ENCODE measurements around the gene SPAG16. TPM values are rescaled to one million over a fixed set of nuclear protein-coding genes. Genes with fewer than 3 reads are reported as not detected.

SPAG16 gene
- total and polyA plus RNA-seq, 4 donors, result 8.7 to 90.6 (median 21.6) TPM

- Histone ChIP-seq H3K36me3 (ENCODE audit: control insufficient read depth in 4 of 4, insufficient read depth in 4 of 4, low read length in 4 of 4) (no peaks in the 10 kb centered on the region), H3K27ac (ENCODE audit: low read depth in 1 of 2, low read length in 1 of 2) (no peak overlapping the region), H3K27me3 (ENCODE audit: control insufficient read depth in 3 of 3, insufficient read depth in 3 of 3, low read length in 2 of 3) (no peaks in the 10 kb centered on the region), H3K9me3 (ENCODE audit: control insufficient read depth in 4 of 4, insufficient read depth in 3 of 4, low read length in 3 of 4) (peaks cover 0 to 2% (median 0%) of the 10 kb centered on the region in 4 donors), H3K9ac (ENCODE audit: insufficient read depth in 1 of 2, low read length in 2 of 2) (no peak overlapping the region), H3K4me1 (ENCODE audit: control insufficient read depth in 5 of 5, insufficient read depth in 5 of 5, low read length in 5 of 5) (no peaks in the 10 kb centered on the region), H3K4me3 (no peak overlapping the region)
- DNase-seq (no peak), ATAC-seq (ENCODE audit: insufficient read depth, low FRiP score) (no peak)
- TF ChIP-seq CTCF (IDR thresholded peaks at IDR 0.05; ENCODE audit: control extremely low read depth, extremely low read depth), result no peak
- WGBS, 2 donors, result 76 to 90% methylated on average over 3 of the region's 3 CpGs
Observed at GRCh38 chr2:213733893-213734292, 449.6 kb downstream of the SPAG16 start.

- no peaks in the 10 kb centered on the region for H3K36me3 ChIP-seq (ENCODE audit: control insufficient read depth in 4 of 4, insufficient read depth in 4 of 4, low read length in 4 of 4)
- no peak overlapping the region for H3K4me3 ChIP-seq
- H3K27me3 ChIP-seq (ENCODE audit: control insufficient read depth in 3 of 3, insufficient read depth in 3 of 3, low read length in 2 of 3), result no peaks in the 10 kb centered on the region
- no peak overlapping the region for H3K27ac ChIP-seq (ENCODE audit: low read depth in 1 of 2, low read length in 1 of 2)
- no peak for ATAC-seq (ENCODE audit: insufficient read depth, low FRiP score)
- no peaks in the 10 kb centered on the region for H3K4me1 ChIP-seq (ENCODE audit: control insufficient read depth in 5 of 5, insufficient read depth in 5 of 5, low read length in 5 of 5)
- TF ChIP-seq CTCF (IDR thresholded peaks at IDR 0.05; ENCODE audit: control extremely low read depth, extremely low read depth), result no peak
- no peak overlapping the region for H3K9ac ChIP-seq (ENCODE audit: insufficient read depth in 1 of 2, low read length in 2 of 2)
- H3K9me3 ChIP-seq (ENCODE audit: control insufficient read depth in 4 of 4, insufficient read depth in 3 of 4, low read length in 3 of 4), result no peaks in the 10 kb centered on the region
- WGBS, 2 donors, result 86 to 90% methylated on average over 3 of the region's 3 CpGs
- no peak for DNase-seq
Observed at GRCh38 chr2:213740453-213740852, 456.2 kb downstream of the SPAG16 start.

- Histone ChIP-seq H3K27me3 (ENCODE audit: control insufficient read depth in 3 of 3, insufficient read depth in 3 of 3, low read length in 2 of 3) (no peaks in the 10 kb centered on the region), H3K9me3 (ENCODE audit: control insufficient read depth in 4 of 4, insufficient read depth in 3 of 4, low read length in 3 of 4) (no peaks in the 10 kb centered on the region), H3K4me3 (no peak overlapping the region), H3K36me3 (ENCODE audit: control insufficient read depth in 4 of 4, insufficient read depth in 4 of 4, low read length in 4 of 4) (no peaks in the 10 kb centered on the region), H3K27ac (ENCODE audit: low read depth in 1 of 2, low read length in 1 of 2) (no peak overlapping the region), H3K9ac (ENCODE audit: insufficient read depth in 1 of 2, low read length in 2 of 2) (no peak overlapping the region), H3K4me1 (ENCODE audit: control insufficient read depth in 5 of 5, insufficient read depth in 5 of 5, low read length in 5 of 5) (no peaks in the 10 kb centered on the region)
- DNase-seq (peak in 1 of 3 donors; percentile 1), ATAC-seq (ENCODE audit: insufficient read depth, low FRiP score) (no peak)
- no peak for TF ChIP-seq CTCF (IDR thresholded peaks at IDR 0.05; ENCODE audit: control extremely low read depth, extremely low read depth)
- 61 to 73% methylated on average over 6 of the region's 6 CpGs for WGBS, 2 donors
Observed at GRCh38 chr2:213751446-213751845, 467.2 kb downstream of the SPAG16 start.

- DNase-seq (no peak), ATAC-seq (ENCODE audit: insufficient read depth, low FRiP score) (no peak)
- WGBS, 2 donors, result 94 to 96% methylated on average over 2 of the region's 2 CpGs
- Histone ChIP-seq H3K9me3 (ENCODE audit: control insufficient read depth in 4 of 4, insufficient read depth in 3 of 4, low read length in 3 of 4) (peaks cover 0 to 1% (median 0%) of the 10 kb centered on the region in 4 donors), H3K27me3 (ENCODE audit: control insufficient read depth in 3 of 3, insufficient read depth in 3 of 3, low read length in 2 of 3) (no peaks in the 10 kb centered on the region), H3K27ac (ENCODE audit: low read depth in 1 of 2, low read length in 1 of 2) (no peak overlapping the region), H3K4me1 (ENCODE audit: control insufficient read depth in 5 of 5, insufficient read depth in 5 of 5, low read length in 5 of 5) (no peaks in the 10 kb centered on the region), H3K4me3 (no peak overlapping the region), H3K9ac (ENCODE audit: insufficient read depth in 1 of 2, low read length in 2 of 2) (no peak overlapping the region), H3K36me3 (ENCODE audit: control insufficient read depth in 4 of 4, insufficient read depth in 4 of 4, low read length in 4 of 4) (no peaks in the 10 kb centered on the region)
- no peak for TF ChIP-seq CTCF (IDR thresholded peaks at IDR 0.05; ENCODE audit: control extremely low read depth, extremely low read depth)
Observed at GRCh38 chr2:213752575-213752974, 468.3 kb downstream of the SPAG16 start.

Measured in lung (tissue), 12 donors.